Natural killer cell (primary cell): Measurements from ENCODE around the gene CDK4. TPM values are rescaled to one million over a fixed set of nuclear protein-coding genes. Genes with fewer than 3 reads are reported as not detected.

ENCODE experiments used
- ATAC-seq, 3 donors: fragments of 150-1000 bp in 2 of 3; fragments of 200-7000 bp in 1 of 3; cut with Tn5 transposase; 1 replicate in 1 of 3; 2 replicates in 2 of 3; pipeline ENCODE4 v1.10.0; 2021; ENCODE audit warnings: mild to moderate bottlenecking in 2 of 3, moderate library complexity in 2 of 3
- DNase-seq, 2 donors: peaks; one replicate each; pipeline versions ENCODE4 v3.0.0 to v3.0.0-alpha.2; 2013 to 2021; ENCODE audit warnings: mixed read lengths in 1 of 2
- H3K27ac ChIP-seq: one replicate; pipeline ENCODE4 v1.5.1; 2013; ENCODE audit warnings: mild to moderate bottlenecking, low read length
- H3K27me3 ChIP-seq: one replicate; pipeline ENCODE4 v1.6.1; 2013; ENCODE audit warnings: low read length; ENCODE audit not compliant: control insufficient read depth, insufficient read depth
- H3K36me3 ChIP-seq: one replicate; pipeline ENCODE4 v1.6.1; 2013; ENCODE audit warnings: low read length; ENCODE audit not compliant: control insufficient read depth, insufficient read depth
- H3K4me1 ChIP-seq: one replicate; pipeline ENCODE4 v1.6.1; 2013; ENCODE audit warnings: low read length; ENCODE audit not compliant: control insufficient read depth, insufficient read depth
- H3K4me3 ChIP-seq: one replicate; pipeline ENCODE4 v1.5.1; 2013; ENCODE audit warnings: low read length
- H3K9me3 ChIP-seq: one replicate; pipeline ENCODE4 v1.6.1; 2013; ENCODE audit warnings: low read length; ENCODE audit not compliant: control insufficient read depth, insufficient read depth
- H3K27ac Mint-ChIP-seq, 2 donors: one replicate each; pipeline ENCODE4 v1.8.0; 2022; ENCODE audit warnings: mild to moderate bottlenecking in 2 of 2, mixed read lengths in 2 of 2, moderate library complexity in 1 of 2
- H3K27me3 Mint-ChIP-seq, 2 donors: one replicate each; pipeline ENCODE4 v1.8.0; 2022; ENCODE audit warnings: low read depth in 2 of 2, mixed read lengths in 2 of 2
- H3K36me3 Mint-ChIP-seq: one replicate; pipeline ENCODE4 v1.8.0; 2022; ENCODE audit warnings: mixed read lengths
- H3K4me1 Mint-ChIP-seq, 2 donors: one replicate each; pipeline ENCODE4 v1.8.0; 2022; ENCODE audit warnings: mixed read lengths in 2 of 2
- H3K4me3 Mint-ChIP-seq: one replicate; pipeline ENCODE4 v1.8.0; 2022; ENCODE audit warnings: mild to moderate bottlenecking, moderate library complexity, mixed read lengths
- H3K9me3 Mint-ChIP-seq, 2 donors: one replicate each; pipeline ENCODE4 v1.8.0; 2022; ENCODE audit warnings: mixed read lengths in 2 of 2
- WGBS: methylation state at CpG from one replicate; pipeline ENCODE4 v1.1.7; 2013; ENCODE audit warnings: missing lambda C conversion rate; ENCODE audit not compliant: insufficient coverage; 5-methylcytosine and 5-hydroxymethylcytosine counted together
- intact Hi-C: fragments of 100-400 bp; cut with micrococcal nuclease; formaldehyde crosslinking; loops from one replicate; pipeline ENCODE4 v1.14.2; 2022
- total RNA-seq, 4 donors: library from RNA; stranded (reverse); fragments of 120-200 nt in 1 of 4; gene quantifications; one replicate each; pipeline versions ENCODE4 v1.2.3 to v1.2.4, GENCODE V29; 2013 to 2022
- TF ChIP-seq, protein P1 (sequence below): fragments of 200-600 bp; IDR thresholded peaks from one replicate; pipeline ENCODE4 v1.8.0; 2022; ENCODE audit warnings: antibody characterized with exemption

The CDK4 gene
- total RNA-seq, 3 donors from 2014 or later (not counting 1 experiment from before 2014, with no cell fraction given) = 30.7 to 39.5 (median 37.7) TPM

DNA sequence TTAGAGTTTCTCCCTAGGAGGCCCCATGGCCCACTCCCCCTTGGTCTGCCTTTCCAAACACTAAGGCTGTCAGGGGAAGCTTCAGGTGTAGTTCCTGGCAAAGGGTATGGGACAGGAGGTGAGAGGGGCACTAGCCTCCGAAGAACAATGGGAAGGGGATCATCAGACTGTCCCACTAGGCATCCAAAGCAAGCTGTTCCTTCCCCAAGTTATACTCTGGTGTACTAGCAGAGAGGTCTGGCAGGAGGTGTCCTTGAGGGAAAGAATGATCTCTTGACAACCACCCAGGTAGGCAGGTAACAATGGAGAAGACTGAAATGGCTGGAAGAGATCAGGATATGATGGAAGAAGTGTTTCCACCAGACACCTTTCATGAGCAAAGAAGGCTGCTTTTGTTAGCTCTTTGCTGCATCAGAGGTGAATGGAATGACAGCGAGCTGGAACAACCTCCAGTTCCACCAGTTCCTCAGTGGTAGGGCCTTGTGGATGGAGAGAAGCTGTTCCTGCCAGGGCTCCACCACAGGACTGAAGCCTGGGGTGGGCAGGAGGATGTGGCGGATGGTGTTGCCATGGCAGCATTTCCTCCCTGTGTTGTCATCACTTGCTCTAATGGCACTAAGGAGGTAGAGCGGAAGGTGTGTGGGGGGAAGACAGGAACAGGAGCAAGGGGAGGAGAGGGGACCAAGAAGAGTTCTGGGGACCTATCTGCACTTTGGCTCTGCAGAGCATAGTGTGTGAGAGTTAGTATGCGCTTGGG is 11.3 kb downstream of the CDK4 start:
- 21% methylated on average over 5 of the region's 5 CpGs for WGBS
- peak; percentile 42 to 69 (median 59) for ATAC-seq

DNA sequence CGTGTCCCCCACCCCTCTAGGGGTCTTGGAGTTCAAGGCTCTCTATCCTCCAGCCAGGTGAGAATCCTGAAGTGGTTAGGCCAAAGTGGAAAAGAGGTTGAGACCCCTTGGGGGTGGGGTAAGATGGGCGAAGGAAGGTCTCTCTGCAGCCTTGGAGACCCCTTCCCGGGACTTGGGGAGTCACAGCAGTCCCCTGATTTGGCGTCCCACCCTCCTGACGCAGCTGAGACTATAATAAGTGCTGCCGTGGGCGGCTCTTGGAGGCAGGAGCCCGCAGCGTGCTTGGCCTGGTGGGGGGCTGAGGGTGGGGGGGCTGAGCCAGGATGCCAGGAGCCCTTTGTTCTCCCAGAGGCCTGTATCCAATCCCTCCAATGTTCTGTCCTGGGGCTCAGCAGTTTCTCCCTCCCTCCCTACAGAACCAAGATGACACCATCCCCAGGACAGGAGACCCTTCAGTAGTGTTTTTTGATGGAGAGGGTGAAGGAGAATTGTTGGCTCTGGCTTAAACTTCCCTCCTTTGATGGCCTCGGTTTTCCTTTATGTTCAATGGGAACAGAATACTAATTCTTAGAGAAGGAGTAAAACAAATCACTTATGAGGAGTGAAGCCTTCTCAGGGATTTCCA is 12.1 kb downstream of the CDK4 start:
- Histone ChIP-seq H3K4me1 (peaks cover 46% of the 10 kb centered on the region), H3K27ac (peak overlapping the region; percentile 89), H3K36me3 (peaks cover 27% of the 10 kb centered on the region), H3K9me3 (no peaks in the 10 kb centered on the region), H3K4me3 (peak overlapping the region; percentile 62), H3K27me3 (no peaks in the 10 kb centered on the region)
- intact Hi-C loops = loop anchor here (5.0 kb wide), 2 partner anchors 148 to 263 kb away; partner anchors contain the start of genes ARHGAP9 and PIP4K2C
- Mint-ChIP-seq H3K27me3 (no peaks in the 10 kb centered on the region), H3K9me3 (no peaks in the 10 kb centered on the region), H3K4me1 (peaks cover 52 to 58% of the 10 kb centered on the region in 2 donors), H3K36me3 (no peaks in the 10 kb centered on the region), H3K4me3 (peak overlapping the region; percentile 79), H3K27ac (peak overlapping the region; percentile 93 to 96)
- WGBS = 83% methylated on average over 9 of the region's 10 CpGs
- no peak for ATAC-seq
- DNase-seq = no peak
- TF ChIP-seq, protein P1, sequence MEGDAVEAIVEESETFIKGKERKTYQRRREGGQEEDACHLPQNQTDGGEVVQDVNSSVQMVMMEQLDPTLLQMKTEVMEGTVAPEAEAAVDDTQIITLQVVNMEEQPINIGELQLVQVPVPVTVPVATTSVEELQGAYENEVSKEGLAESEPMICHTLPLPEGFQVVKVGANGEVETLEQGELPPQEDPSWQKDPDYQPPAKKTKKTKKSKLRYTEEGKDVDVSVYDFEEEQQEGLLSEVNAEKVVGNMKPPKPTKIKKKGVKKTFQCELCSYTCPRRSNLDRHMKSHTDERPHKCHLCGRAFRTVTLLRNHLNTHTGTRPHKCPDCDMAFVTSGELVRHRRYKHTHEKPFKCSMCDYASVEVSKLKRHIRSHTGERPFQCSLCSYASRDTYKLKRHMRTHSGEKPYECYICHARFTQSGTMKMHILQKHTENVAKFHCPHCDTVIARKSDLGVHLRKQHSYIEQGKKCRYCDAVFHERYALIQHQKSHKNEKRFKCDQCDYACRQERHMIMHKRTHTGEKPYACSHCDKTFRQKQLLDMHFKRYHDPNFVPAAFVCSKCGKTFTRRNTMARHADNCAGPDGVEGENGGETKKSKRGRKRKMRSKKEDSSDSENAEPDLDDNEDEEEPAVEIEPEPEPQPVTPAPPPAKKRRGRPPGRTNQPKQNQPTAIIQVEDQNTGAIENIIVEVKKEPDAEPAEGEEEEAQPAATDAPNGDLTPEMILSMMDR = no peak

More for the DNA sequence above, 11.3 kb downstream of the CDK4 start:
- H3K27ac ChIP-seq = peak overlapping the region; percentile 89
- no peaks in the 10 kb centered on the region for H3K27me3 ChIP-seq
- Mint-ChIP-seq H3K27ac (peak overlapping the region; percentile 93 to 96), H3K4me1 (peaks cover 57 to 60% of the 10 kb centered on the region in 2 donors), H3K27me3 (no peaks in the 10 kb centered on the region), H3K9me3 (no peaks in the 10 kb centered on the region), H3K4me3 (peak overlapping the region; percentile 96), H3K36me3 (no peaks in the 10 kb centered on the region)
- H3K4me3 ChIP-seq = peak overlapping the region; percentile 62
- DNase-seq = peak; percentile 70 to 93
- H3K36me3 ChIP-seq = peaks cover 23% of the 10 kb centered on the region
- peaks cover 54% of the 10 kb centered on the region for H3K4me1 ChIP-seq
- TF ChIP-seq, protein P1 = no peak
- no peaks in the 10 kb centered on the region for H3K9me3 ChIP-seq
- intact Hi-C loops = loop anchor here (5.0 kb wide), 2 partner anchors 149 to 264 kb away; partner anchors contain the start of genes ARHGAP9 and PIP4K2C

DNA sequence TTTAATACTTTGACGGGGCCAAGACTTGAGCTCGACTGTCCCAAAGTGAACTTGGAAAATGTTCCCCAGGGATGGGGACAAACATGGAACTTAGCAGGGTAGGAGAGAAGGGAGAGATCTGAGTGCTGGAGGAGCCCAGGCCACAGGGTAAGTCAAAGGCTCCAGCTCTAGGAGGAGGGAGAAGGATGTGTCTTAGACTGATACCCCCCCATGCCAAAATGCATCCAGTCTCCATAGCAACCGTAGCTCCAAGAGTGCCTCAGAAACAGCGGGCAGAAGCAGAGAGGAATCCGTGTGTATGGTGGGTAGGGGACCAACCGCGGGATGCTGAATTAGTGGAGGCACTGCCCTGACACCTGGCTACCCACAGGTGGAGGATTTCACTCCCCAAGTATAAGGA is 12.7 kb downstream of the CDK4 start:
- Mint-ChIP-seq H3K36me3 (peaks cover 6% of the 10 kb centered on the region), H3K27ac (peak overlapping the region; percentile 85 to 93), H3K4me1 (peaks cover 52 to 58% of the 10 kb centered on the region in 2 donors), H3K27me3 (no peaks in the 10 kb centered on the region), H3K4me3 (peak overlapping the region; percentile 79), H3K9me3 (no peaks in the 10 kb centered on the region)
- Histone ChIP-seq H3K4me1 (peaks cover 43% of the 10 kb centered on the region), H3K9me3 (no peaks in the 10 kb centered on the region), H3K27ac (peak overlapping the region; percentile 89), H3K36me3 (peaks cover 33% of the 10 kb centered on the region), H3K4me3 (no peak overlapping the region), H3K27me3 (no peaks in the 10 kb centered on the region)
- WGBS = 93% methylated on average over 7 of the region's 7 CpGs
- intact Hi-C loops = no loop called here
- DNase-seq (no peak), ATAC-seq (no peak)
- TF ChIP-seq, protein P1 = no peak
